Natural killer cell (primary cell): Measurements from ENCODE around the gene PRICKLE2. TPM values are rescaled to one million over a fixed set of nuclear protein-coding genes. Genes with fewer than 3 reads are reported as not detected.

Experiments used
- ATAC-seq, 3 donors: fragments of 150-1000 bp in 2 of 3; fragments of 200-7000 bp in 1 of 3; cut with Tn5 transposase; 1 replicate in 1 of 3; 2 replicates in 2 of 3; pipeline ENCODE4 v1.10.0; 2021; ENCODE audit warnings: mild to moderate bottlenecking in 2 of 3, moderate library complexity in 2 of 3
- DNase-seq, 2 donors: peaks; one replicate each; pipeline versions ENCODE4 v3.0.0 to v3.0.0-alpha.2; 2013 to 2021; ENCODE audit warnings: mixed read lengths in 1 of 2
- H3K27ac ChIP-seq: one replicate; pipeline ENCODE4 v1.5.1; 2013; ENCODE audit warnings: mild to moderate bottlenecking, low read length
- H3K27me3 ChIP-seq: one replicate; pipeline ENCODE4 v1.6.1; 2013; ENCODE audit warnings: low read length; ENCODE audit not compliant: control insufficient read depth, insufficient read depth
- H3K36me3 ChIP-seq: one replicate; pipeline ENCODE4 v1.6.1; 2013; ENCODE audit warnings: low read length; ENCODE audit not compliant: control insufficient read depth, insufficient read depth
- H3K4me1 ChIP-seq: one replicate; pipeline ENCODE4 v1.6.1; 2013; ENCODE audit warnings: low read length; ENCODE audit not compliant: control insufficient read depth, insufficient read depth
- H3K4me3 ChIP-seq: one replicate; pipeline ENCODE4 v1.5.1; 2013; ENCODE audit warnings: low read length
- H3K9me3 ChIP-seq: one replicate; pipeline ENCODE4 v1.6.1; 2013; ENCODE audit warnings: low read length; ENCODE audit not compliant: control insufficient read depth, insufficient read depth
- H3K27ac Mint-ChIP-seq, 2 donors: one replicate each; pipeline ENCODE4 v1.8.0; 2022; ENCODE audit warnings: mild to moderate bottlenecking in 2 of 2, mixed read lengths in 2 of 2, moderate library complexity in 1 of 2
- H3K27me3 Mint-ChIP-seq, 2 donors: one replicate each; pipeline ENCODE4 v1.8.0; 2022; ENCODE audit warnings: low read depth in 2 of 2, mixed read lengths in 2 of 2
- H3K36me3 Mint-ChIP-seq: one replicate; pipeline ENCODE4 v1.8.0; 2022; ENCODE audit warnings: mixed read lengths
- H3K4me1 Mint-ChIP-seq, 2 donors: one replicate each; pipeline ENCODE4 v1.8.0; 2022; ENCODE audit warnings: mixed read lengths in 2 of 2
- H3K4me3 Mint-ChIP-seq: one replicate; pipeline ENCODE4 v1.8.0; 2022; ENCODE audit warnings: mild to moderate bottlenecking, moderate library complexity, mixed read lengths
- H3K9me3 Mint-ChIP-seq, 2 donors: one replicate each; pipeline ENCODE4 v1.8.0; 2022; ENCODE audit warnings: mixed read lengths in 2 of 2
- CTCF ChIP-seq: fragments of 200-600 bp; IDR thresholded peaks from one replicate; pipeline ENCODE4 v1.8.0; 2022; ENCODE audit warnings: antibody characterized with exemption
- WGBS: methylation state at CpG from one replicate; pipeline ENCODE4 v1.1.7; 2013; ENCODE audit warnings: missing lambda C conversion rate; ENCODE audit not compliant: insufficient coverage; 5-methylcytosine and 5-hydroxymethylcytosine counted together
- intact Hi-C: fragments of 100-400 bp; cut with micrococcal nuclease; formaldehyde crosslinking; loops from one replicate; pipeline ENCODE4 v1.14.2; 2022
- total RNA-seq, 4 donors: library from RNA; stranded (reverse); fragments of 120-200 nt in 1 of 4; gene quantifications; one replicate each; pipeline versions ENCODE4 v1.2.3 to v1.2.4, GENCODE V29; 2013 to 2022

PRICKLE2 gene
- total RNA-seq, 3 donors from 2014 or later (not counting 1 experiment from before 2014, with no cell fraction given), result 0.07 to 3.3 (median 1.8) TPM

- DNase-seq (no peak), ATAC-seq (no peak)
- Histone ChIP-seq H3K4me1 (no peaks in the 10 kb centered on the region), H3K36me3 (no peaks in the 10 kb centered on the region), H3K4me3 (no peak overlapping the region), H3K27me3 (no peaks in the 10 kb centered on the region), H3K9me3 (no peaks in the 10 kb centered on the region), H3K27ac (no peak overlapping the region)
- TF ChIP-seq CTCF, result no peak
- Mint-ChIP-seq H3K4me3 (no peak overlapping the region), H3K9me3 (peaks cover 0 to 2% of the 10 kb centered on the region in 2 donors), H3K27me3 (no peaks in the 10 kb centered on the region), H3K36me3 (no peaks in the 10 kb centered on the region), H3K27ac (no peak overlapping the region), H3K4me1 (no peaks in the 10 kb centered on the region)
- 80% methylated on average over 2 of the region's 2 CpGs for WGBS
- intact Hi-C loops, result no loop called here
Observed at GRCh38 chr3:64138656-64139375, 86.5 kb downstream of the PRICKLE2 start.

GRCh38 chr3:64138046-64138445 lies 87.2 kb downstream of the PRICKLE2 start:
- no peaks in the 10 kb centered on the region for H3K27me3 ChIP-seq
- no peak overlapping the region for H3K27ac Mint-ChIP-seq
- 56% methylated on average over 1 of the region's 1 CpG for WGBS
- no peaks in the 10 kb centered on the region for H3K4me1 ChIP-seq
- no peaks in the 10 kb centered on the region for H3K36me3 ChIP-seq
- no peaks in the 10 kb centered on the region for H3K4me1 Mint-ChIP-seq
- no peak for TF ChIP-seq CTCF
- H3K27me3 Mint-ChIP-seq, result no peaks in the 10 kb centered on the region
- no peak overlapping the region for H3K27ac ChIP-seq
- H3K4me3 Mint-ChIP-seq, result no peak overlapping the region
- no peak for ATAC-seq
- H3K4me3 ChIP-seq, result no peak overlapping the region
- H3K9me3 Mint-ChIP-seq, result peaks cover 0 to 2% of the 10 kb centered on the region in 2 donors
- no peaks in the 10 kb centered on the region for H3K9me3 ChIP-seq
- intact Hi-C loops, result no loop called here
- DNase-seq, result no peak
- H3K36me3 Mint-ChIP-seq, result no peaks in the 10 kb centered on the region

GRCh38 chr3:64134882-64135281 lies 90.4 kb downstream of the PRICKLE2 start:
- WGBS, result 78% methylated on average over 3 of the region's 3 CpGs
- Mint-ChIP-seq H3K27me3 (no peaks in the 10 kb centered on the region), H3K9me3 (peaks cover 0 to 2% of the 10 kb centered on the region in 2 donors), H3K4me3 (no peak overlapping the region), H3K27ac (no peak overlapping the region), H3K36me3 (no peaks in the 10 kb centered on the region), H3K4me1 (no peaks in the 10 kb centered on the region)
- Histone ChIP-seq H3K27ac (no peak overlapping the region), H3K27me3 (no peaks in the 10 kb centered on the region), H3K4me1 (no peaks in the 10 kb centered on the region), H3K36me3 (no peaks in the 10 kb centered on the region), H3K4me3 (no peak overlapping the region), H3K9me3 (no peaks in the 10 kb centered on the region)
- DNase-seq (no peak), ATAC-seq (no peak)
- intact Hi-C loops, result no loop called here
- no peak for TF ChIP-seq CTCF

- Mint-ChIP-seq H3K36me3 (no peaks in the 10 kb centered on the region), H3K27me3 (no peaks in the 10 kb centered on the region), H3K4me1 (no peaks in the 10 kb centered on the region), H3K27ac (no peak overlapping the region), H3K9me3 (peaks cover 0 to 2% of the 10 kb centered on the region in 2 donors), H3K4me3 (no peak overlapping the region)
- H3K36me3 ChIP-seq, result no peaks in the 10 kb centered on the region
- ATAC-seq (no peak), DNase-seq (no peak)
- no peaks in the 10 kb centered on the region for H3K9me3 ChIP-seq
- H3K4me1 ChIP-seq, result no peaks in the 10 kb centered on the region
- H3K4me3 ChIP-seq, result no peak overlapping the region
- no peak for TF ChIP-seq CTCF
- H3K27me3 ChIP-seq, result no peaks in the 10 kb centered on the region
- H3K27ac ChIP-seq, result no peak overlapping the region
- 94% methylated on average over 5 of the region's 6 CpGs for WGBS
- intact Hi-C loops, result no loop called here
Observed at GRCh38 chr3:64133987-64134386, 91.3 kb downstream of the PRICKLE2 start.
